DMS114 treated with DMSO at 0.1 percent for 48 hours (cell line): Measurements from ENCODE around the gene HNF1B.
"Not testable (repeated sequence)": the region's sequence is repeated elsewhere in the genome, so short reads cannot be mapped to it uniquely, and the experiment has no call there.

Source experiments
- DNase-seq: peaks from one replicate; lab custom pipeline; 2025; ENCODE audit not compliant: unreplicated experiment; lab: John Stamatoyannopoulos, UW

Gene HNF1B, protein sequence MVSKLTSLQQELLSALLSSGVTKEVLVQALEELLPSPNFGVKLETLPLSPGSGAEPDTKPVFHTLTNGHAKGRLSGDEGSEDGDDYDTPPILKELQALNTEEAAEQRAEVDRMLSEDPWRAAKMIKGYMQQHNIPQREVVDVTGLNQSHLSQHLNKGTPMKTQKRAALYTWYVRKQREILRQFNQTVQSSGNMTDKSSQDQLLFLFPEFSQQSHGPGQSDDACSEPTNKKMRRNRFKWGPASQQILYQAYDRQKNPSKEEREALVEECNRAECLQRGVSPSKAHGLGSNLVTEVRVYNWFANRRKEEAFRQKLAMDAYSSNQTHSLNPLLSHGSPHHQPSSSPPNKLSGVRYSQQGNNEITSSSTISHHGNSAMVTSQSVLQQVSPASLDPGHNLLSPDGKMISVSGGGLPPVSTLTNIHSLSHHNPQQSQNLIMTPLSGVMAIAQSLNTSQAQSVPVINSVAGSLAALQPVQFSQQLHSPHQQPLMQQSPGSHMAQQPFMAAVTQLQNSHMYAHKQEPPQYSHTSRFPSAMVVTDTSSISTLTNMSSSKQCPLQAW

DNA sequence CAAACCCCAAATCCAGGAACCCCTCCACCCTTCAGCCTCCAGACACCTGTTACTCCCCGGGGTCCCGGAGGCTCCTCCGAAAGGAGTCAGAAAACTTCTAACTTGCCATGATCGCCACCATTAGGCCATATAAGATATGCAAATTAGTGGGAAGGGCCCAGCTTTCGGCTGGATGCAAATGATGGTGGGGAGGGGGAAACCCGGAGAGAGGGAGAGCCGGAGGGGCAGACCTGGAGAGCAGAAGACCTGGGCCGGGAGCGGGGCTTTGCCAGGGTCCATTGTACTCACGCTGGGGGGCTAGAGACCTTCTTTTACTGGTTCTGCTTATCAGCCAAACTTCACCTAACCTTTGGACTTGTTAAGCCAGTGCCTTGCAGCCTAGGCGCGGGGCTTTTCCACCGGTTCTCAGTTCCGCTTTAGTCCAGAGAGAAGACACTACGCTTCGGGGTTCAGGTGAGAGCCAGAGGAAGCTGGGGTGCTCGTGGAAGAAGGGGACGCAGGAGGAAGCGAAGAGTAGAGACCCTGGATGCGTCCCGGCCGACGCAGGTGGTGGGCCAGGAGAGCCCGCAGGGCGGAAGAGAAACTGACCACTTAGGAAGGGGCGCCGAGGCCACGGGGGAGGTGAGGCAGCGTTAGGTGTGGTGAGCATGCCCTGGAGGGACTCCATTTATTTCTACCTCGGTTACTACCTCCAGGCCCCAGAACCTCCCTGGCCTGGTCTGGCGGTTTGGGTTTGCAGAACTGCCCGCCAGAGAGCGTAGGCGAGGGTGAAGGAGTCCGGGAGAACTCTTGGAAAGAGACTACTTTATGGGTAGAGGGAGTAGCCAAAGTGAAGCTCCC, at the start of gene HNF1B:
Gene HNF1B, minus strand, starts transcription at position 99 of the 840 bp plus-strand sequence. CDS start 175 bp downstream, outside the sequence.
- no peak for DNase-seq

- no peak for DNase-seq
Observed at GRCh38 chr17:37792787-37793186, 47.9 kb upstream of the HNF1B start.

- DNase-seq: no peak
Observed at GRCh38 chr17:37791447-37792399, 46.9 kb upstream of the HNF1B start.

GRCh38 chr17:37789771-37790541, 45.1 kb upstream of the HNF1B start:
- no peak for DNase-seq

DNA sequence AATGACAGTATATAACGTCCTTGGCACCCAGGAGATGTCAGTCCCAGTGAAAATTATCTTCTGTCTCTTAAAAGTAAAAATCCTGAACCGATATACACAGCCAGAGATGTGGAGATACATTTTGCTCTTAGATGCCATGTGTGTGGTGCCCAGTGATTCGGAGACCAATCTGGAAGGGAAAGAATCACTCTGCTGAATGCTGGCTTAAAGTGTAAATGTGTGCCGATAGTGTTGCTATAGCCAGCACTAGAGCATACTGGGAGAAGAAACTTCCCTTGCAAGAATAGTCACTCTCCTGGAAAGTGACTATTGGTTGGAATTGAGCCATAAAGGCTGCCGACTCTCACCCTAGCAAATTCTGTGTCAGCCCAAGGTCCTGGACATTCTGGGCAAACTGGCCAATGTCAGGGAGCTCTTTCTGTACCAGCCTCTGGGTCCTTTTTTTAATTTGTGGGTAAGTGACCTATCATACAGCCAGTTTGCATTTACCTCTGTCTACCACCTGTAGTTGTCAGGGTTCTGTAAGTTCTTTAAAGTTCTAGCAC, 44.2 kb upstream of the HNF1B start:
- DNase-seq: no peak

- DNase-seq: no peak
Observed at GRCh38 chr17:37788526-37788925, 43.7 kb upstream of the HNF1B start.

DNA sequence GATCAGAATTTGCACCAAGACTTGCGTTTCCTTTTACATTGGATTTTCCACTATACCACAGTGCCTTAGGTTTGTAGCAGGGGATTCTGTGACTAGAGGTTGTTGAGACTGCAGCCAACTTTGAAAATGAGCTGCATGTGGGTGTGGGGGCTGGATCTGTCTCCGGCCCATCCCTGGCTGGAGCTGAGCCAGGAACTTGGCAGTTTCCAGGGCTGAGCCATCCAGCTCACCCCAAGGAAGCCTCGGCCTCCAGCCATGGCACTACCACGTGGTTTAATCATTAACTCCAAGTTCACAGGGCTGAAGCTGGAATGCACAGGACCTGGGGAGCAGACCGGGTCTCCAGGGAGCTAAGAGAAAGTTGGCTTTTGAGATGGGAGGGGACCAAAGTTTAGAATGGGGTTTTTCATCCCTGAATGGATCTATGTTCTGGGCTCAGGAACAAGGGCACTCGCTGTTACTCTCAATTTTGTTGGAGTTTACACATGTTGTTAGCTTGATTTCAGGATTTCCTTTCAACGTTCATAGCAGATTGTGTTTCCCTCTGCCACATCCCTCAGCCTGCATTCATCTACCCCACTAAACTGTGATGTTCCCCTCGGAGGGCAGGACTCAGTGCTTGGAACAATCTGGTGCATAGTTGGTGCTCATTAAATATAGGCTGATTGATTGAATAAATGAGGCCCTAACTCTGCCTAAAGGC, 42.3 kb upstream of the HNF1B start:
- no peak for DNase-seq

DNA sequence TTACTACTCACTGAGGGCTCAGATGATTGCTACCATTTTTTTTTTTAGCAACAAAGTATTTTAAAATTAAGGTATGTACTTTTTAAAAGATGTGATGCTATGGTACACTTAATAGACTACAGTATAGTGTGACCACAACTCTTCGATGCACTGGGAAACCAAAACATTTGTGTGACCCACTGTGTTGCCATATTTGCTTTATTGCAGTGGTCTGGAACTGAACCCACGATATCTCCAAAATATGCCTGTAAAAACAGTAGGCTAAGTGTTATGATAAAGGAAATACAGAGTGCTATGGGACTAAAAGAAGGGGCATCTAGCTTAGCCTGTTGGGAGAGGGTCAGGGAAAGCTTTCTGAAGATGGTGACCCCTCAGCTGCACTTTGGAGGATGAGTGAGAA, 41.6 kb upstream of the HNF1B start:
- no peak for DNase-seq

DNA sequence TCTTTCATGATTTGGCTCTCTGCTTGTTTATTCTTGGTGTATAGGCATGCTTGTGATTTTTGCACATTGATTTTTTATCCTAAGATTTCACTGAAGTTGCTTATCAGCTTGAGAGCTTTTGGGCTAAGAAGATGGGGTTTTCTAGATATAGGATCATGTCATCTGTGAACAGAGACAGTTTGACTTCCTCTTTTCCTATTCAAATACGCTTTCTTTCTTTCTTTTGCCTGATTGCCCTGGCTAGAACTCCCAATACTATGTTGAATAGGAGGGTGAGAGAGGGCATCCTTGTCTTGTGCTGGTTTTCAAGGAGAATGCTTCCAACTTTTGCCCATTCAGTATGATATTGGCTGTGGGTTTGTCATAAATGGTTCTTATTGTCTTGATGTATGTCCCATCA, 37.6 kb upstream of the HNF1B start:
- not testable (repeated sequence) for DNase-seq

- DNase-seq: no peak
Observed at GRCh38 chr17:37781451-37781850, 36.6 kb upstream of the HNF1B start.

DNA sequence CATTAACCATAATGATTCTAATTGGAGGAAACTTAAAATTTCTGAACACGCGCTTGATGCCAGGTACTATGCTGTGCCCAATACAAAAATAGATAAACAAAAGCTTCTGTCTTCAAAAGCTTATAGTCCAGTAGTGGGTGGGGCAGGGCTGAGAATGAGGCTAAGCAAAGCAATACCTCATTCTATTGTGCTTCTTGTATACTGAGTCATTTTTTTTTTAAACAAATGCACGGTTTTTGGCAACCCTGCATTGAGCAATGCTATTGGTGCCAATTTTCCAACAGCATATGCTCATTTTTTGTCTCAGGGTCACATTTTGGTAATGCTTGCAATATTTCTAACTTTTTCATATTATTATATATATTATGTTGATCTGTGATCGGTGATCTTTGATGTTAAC, 34.7 kb upstream of the HNF1B start:
- DNase-seq: no peak

- no peak for DNase-seq
Observed at GRCh38 chr17:37774504-37774903, 29.6 kb upstream of the HNF1B start.

- DNase-seq: no peak
Observed at GRCh38 chr17:37772982-37773381, 28.1 kb upstream of the HNF1B start.

DNA sequence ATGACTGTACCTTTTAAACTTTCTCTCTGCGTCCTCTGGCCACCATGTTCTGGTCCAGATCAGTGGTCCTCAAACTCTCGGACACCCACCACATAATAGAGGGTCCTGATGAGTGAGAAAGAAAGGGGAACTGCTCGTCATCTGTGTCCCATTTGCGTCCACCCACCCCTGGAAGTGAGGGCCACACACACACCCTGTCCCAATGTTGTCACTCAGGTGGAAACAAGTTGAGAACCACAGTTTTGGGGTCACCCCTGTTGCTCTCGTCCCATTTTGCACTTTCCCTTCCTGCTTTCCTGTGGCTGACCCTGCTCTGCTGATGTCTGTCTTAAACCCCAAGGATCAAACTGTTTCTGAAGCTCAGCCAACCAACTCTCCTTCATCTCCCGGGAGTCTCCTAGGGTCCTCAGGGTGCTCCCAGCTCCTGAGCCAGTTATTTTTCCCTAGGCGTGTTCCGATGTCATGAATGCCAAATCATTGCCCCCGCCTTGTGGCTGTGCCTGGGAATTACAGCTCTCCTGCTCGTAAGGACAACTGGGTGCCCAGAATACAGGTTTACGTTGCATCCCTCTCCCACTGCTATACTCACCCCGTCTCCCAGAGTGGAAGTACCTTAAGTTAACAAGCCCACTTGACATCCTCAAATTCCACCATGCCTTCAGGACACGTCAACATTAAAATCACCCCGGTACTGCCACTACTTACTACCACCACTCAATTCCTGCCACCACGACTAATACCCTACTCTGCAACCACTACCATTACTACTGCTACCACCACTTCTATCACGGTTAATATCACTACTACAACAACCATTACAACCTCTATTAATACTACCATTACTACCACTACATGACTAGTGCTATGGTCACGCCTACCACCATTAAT, 26.0 kb upstream of the HNF1B start:
- DNase-seq: no peak

GRCh38 chr17:37769050-37769449, 24.2 kb upstream of the HNF1B start:
- no peak for DNase-seq

DNA sequence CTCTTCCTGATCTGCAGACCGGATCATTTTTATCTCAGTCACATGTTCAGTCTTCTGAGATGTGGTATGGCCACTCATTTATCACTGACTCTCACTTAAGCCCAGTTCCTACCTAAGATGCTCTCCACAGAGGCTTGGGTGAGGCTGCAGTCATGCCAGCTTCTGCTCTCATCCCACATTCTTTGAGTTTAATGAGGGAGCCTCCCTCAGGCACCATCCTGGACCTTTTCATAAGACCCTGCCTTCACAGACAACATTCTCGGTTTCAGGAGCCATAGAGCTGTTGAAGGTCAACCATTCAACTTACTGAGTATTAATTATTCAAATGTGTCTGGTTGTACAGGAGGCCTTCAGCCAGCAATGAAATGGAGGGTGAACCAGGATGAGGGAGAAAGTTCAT, 23.6 kb upstream of the HNF1B start:
- DNase-seq: no peak

GRCh38 chr17:37766971-37767370, 22.1 kb upstream of the HNF1B start:
- DNase-seq: no peak

DNA sequence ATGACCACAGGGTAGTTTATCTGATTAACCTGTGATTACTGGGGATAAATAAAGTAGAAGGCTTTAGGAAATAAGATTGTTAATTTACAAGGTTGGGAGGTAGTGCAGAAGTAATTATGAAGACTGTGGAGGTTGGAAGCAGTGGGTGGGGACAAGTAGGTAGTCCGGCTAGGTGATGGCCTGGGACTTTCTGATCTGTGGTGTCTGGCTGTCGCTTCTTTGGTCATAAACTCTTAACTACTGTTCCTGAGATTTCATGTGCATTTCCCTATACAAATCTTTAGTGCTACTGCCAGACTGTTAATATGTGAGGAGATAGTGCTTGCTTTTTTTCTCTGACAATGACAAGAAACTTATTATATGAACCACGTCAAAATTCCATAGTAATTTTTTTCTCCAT, 19.5 kb upstream of the HNF1B start:
- no peak for DNase-seq
